COLO829 (cell line): ENCODE results near the gene KDM4B.
"Not testable (repeated sequence)": the region's sequence is repeated elsewhere in the genome, so short reads cannot be mapped to it uniquely, and the experiment has no call there.

Experiments used
- DNase-seq: peaks from one replicate; pipeline ENCODE4 v3.0.0; 2012; ENCODE audit warnings: low spot score

KDM4B gene

DNA sequence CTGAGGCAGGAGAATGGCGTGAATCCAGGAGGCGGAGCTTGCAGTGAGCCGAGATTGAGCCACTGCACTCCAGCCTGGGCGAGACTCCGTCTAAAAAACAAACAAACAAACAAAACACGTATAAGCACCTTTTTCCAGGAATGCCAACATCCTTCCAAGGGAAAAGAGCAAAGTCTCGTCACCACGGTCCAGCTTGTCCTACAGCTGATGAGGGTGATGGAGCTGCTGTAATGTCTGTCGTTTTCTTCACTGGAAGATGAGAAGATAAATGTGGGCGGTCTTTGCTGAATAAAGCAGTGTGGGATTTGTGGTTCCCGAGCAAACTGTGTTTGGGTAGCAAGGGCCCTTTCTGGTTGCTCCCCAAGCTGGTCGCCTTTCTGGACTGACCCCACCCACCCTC, 205.1 kb downstream of the KDM4B start:
- DNase-seq = no peak

DNA sequence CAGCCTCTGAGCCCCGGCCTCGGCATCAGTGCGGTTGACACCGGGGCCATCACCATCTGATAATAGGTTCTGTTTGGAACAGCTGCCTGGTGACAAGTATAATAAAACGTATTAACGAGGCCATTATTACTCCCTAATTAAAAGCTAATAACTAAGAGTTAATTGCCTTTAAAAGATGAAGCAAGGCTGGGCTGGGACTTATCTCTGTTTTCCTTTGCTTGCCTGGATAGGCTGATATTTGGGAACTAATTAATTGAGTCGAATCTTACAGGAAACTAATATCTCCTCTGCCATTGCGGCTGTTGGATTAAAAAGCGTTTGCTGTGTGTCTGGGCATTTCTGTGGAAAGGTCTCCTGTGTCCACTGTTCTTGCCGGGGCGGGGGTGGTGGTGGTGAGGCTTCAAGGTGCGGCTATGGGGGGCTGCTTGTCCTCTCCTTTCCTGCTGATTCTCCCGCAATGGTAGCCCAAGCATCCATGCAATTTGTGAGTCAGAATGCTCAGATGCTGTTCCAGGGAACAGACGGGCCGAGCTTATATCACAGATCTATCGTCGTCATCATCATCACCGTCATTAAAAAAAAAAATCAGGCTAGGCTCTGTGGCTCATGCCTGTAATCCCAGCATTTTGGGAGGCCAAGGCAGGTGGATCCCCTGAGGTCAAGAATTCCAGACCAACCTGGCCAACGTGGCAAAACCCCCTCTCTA, 209.0 kb downstream of the KDM4B start:
- no peak for DNase-seq

DNA sequence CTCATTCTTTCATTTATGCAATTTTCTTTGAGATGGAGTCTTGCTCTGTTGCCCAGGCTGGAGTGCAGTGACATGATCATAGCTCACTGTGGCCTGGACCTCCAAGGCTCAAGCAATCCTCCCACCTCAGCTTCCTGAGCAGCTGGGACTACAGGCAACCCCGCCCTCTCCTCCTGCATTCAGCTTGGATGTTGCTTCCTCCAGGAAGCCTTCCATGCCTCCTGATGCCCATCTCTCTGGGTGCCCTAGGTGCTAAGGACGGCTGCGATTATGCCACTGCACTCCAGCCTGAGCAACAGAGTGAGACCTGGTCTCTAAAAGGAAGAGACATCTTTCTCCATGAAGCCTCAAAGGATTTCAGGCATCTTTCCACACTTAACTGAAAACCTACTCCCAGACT, 209.9 kb downstream of the KDM4B start:
- DNase-seq = no peak

DNA sequence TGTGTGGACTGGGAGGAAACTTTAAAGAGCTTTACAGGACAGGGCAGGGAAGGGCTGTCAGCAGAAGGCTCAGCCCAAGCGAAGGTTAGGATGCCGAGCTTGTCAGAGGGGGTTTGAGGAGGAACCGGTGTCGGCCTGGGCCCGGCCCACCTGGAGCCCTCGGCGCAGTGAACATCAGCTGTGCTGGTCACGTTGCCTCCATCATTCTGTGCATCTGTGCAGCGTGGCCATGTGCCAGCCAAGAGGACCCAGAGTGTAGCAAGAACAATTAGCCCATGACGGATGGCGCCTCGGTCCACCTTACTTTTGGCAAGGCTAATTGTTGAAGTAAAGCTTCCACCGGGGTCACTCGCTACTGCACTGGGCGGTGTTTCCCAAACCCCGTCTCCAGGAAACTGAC, 210.3 kb downstream of the KDM4B start:
- DNase-seq = no peak

DNA sequence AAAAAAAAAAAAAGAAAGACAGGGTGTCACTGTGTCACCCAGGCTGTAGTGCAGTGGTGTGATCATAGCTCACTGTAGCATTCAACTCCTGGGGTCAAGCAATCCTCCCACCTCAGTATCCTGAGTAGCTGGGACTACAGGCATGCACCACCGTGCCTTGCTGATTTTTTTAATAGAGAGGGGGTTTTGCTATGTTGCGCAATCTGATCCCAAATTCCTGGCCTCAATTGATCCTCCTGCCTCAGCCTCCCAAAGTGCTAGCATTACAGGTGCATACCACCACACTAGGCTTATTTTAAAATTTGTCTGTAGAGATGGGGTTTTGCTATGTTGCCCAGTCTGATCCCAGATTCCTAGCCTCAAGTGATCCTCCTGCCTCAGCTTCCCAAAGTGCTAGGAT, 212.4 kb downstream of the KDM4B start:
- DNase-seq = no peak

DNA sequence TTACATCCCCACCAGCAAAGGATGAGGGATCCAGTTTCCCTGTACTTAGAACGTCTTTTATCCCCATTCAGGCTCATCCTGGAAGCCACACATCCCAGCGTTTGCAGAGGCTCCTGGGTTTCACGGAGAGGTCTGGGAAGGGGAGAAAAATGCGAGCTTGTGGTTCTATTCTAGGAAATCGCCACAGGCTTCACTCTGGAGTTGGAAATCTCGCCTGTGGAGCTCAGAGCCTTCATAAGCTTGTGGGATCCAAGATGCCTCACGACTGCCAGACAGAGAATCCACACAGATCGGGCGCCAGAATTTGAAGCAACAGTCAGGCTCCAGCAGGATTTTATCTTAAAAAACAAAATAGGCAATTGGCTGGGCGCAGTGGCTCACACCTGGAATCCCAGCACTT, 213.8 kb downstream of the KDM4B start:
- DNase-seq = no peak

DNA sequence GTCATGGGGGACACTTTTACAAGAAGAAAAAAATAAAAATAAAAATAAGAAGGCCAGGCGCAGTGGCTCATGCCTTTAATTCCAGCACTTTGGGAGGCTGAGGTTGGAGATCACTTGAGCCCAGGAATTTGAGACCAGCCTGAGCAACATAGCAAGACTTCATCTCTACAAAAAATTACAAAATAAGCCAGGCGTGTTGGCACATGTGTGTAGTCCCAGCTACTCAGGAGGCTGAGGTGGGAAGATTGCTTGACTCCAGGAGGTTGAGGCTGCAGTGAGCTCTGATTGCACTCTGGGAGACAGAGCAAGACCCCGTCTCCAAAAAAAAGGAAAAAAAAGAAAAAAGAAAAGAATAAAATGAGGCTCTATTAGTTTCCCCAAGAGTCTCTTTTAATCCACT, 214.7 kb downstream of the KDM4B start:
- no peak for DNase-seq

DNA sequence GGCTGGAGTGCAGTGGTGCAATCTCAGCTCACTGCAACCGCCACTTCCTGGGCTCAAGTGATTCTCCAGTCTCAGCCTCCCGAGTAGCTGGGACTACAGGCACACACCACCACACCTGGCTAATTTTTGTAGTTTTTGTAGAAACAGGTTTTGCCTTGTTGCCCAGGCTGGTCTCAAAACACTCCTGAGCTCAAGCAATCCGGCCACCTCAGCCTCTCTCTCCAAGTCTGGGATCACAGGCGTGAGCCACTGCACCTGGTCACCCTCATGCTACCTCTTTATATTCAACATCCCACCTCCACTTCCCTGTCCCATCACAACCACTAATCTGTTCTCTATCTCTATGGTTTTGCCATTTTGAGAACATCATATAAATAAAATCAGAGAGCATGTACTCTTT, 216.0 kb downstream of the KDM4B start:
- DNase-seq = no peak

DNA sequence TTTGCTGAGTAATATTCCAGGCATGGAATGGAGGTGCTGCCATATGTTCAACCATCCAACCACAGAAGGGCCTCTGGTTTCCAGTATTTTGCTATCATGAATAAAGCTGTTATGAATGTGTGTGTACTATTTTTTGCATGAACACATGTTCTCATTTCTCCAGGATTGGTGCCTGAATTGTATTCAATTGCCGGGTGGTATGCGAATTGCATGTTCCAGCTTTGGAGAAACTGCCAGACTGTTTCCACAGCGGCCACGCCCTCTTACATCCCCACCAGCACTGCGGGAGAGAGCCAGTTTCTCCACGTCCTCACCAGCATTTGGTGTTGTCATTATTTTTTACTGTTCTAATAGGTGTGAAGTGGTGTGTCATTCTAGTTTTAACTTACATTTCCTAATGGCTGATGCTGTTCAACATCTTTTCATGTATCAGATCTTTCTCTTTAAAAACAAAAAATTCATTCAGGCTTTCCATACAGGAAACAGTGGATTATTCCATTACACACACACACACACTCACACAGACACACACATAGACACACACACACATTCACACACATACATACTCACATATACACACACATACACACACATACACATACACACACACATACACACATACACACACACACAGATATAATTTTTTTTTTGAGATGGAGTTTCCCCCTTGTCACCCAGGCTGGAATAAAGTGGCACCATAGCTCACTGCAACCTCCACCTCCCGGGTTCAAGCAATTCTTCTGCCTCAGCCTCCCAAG, 217.6 kb downstream of the KDM4B start:
- DNase-seq = no peak

DNA sequence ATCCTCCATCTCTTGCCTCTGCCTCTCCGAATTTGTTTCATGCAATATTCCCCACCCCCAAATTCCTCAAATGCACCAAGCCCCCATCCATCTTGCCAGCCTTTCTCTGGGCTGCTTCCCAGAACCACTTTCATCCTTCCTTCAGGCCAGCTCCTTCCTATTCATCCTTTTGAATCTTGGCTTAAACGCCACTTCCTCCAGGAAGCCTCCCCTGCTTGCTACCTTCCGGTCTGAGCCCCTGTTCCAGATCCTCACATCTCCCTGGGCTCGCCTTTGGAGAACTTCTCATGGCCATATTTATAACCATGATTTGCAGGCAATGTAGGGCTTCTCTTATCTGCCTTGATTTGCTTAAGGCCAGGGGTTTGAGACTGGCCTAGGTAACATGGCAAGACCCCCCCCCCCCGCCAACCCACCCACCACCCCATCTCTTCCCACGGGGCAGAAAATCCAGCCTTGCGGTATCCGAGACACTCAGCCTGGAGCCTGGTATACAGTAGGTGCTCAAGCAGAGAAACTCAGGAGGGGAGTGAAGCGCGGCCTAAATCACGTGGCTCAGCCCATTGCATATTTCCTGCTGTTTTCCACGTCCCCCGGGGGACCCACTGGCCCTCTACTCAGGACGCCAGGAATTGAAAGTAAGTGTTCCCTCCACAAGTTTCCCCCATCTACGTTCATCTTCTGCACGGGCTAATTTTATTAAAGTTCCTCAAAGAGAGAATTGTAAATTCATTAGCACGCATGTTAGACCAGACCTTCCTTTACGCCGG, 219.8 kb downstream of the KDM4B start:
- DNase-seq = no peak

DNA sequence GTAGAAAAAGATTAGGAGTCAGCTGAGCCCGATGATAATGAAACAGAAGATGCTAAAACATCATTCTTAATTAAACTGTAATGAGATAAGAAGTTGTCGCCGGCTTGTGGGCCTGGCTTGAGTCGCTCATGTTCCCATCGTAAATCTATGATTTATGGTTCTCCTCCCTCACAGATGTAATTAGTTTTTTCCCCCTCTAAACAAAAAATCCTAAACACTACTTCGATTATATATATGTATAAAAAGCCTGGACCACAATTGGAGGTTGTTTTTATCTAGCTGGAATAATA, 220.3 kb downstream of the KDM4B start:
- DNase-seq = no peak

DNA sequence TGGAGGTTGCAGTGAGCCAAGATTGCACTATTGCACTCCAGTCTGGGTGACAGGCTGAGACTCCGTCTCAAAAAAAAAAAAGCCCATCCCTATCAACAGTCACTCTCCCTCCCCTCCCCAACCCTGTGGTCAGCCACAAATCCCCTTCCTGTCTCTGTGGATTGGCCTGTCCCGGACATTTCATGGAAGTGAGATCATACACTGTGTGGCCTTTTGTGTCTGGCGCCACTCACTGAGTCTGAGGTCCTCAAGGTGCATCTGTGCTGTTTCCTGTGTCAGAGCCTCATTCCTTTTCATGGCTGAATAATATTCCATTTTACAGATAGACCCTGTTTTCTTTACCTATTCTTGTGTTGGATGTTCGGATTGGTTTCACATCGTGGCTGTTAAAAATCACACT, 222.2 kb downstream of the KDM4B start:
- DNase-seq = no peak

DNA sequence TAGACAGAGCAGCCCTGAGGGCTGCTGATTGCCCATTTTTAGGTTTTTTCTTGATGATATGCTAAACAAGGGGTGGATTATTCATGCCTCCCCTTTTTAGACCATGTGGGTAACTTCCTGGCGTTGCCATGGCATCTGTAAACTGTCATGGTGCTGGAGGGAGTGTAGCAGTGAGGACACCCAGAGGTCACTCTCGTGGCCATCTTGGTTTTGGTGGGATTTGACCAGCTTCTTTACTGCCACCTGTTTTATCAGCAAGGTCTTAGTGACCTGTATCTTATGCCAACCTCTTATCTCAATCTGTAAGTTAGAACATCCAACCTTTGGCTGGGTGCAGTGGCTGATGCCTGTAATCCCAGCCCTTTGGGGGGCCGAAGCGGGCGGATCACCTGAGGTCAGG, 223.7 kb downstream of the KDM4B start:
- no peak for DNase-seq

DNA sequence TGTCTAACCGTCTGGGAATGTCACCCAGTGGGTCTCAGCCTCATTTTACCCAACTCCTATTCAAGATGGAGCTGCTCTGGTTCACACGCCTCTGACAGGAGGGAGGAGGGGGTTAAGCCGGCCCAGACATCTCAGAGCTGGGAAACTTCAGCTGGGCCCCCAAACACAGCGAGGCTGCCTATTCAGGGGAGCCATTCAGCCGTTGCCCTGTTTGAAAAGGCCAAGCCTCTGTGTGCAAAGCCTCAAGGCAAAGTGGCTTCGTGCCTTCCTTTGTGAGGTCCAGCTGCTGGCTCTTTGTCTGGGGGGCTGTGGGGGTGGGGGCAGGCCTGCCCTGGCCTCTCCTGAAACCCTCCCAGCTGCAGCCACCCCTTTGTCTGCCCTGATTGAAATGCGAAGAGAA, 224.3 kb downstream of the KDM4B start:
- DNase-seq = no peak

DNA sequence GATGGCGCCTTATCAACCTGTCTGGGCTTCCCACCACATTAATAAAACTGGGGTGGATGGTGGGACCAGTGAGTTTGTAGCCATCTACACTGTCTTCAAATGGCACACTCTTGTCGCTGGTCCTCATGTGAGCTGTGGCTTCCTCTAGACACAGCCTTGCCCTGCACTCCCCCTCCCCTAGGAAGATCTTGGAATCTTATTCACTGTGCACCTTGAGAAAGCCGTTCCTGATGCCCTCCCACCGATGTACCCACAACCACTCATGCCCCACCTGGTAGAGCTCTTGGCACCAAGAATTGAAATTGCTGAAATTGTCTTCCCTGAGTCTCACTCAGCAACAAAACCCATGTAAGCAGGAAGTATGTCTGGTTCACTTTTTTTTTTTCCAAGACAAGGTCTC, 225.7 kb downstream of the KDM4B start:
- DNase-seq = no peak

DNA sequence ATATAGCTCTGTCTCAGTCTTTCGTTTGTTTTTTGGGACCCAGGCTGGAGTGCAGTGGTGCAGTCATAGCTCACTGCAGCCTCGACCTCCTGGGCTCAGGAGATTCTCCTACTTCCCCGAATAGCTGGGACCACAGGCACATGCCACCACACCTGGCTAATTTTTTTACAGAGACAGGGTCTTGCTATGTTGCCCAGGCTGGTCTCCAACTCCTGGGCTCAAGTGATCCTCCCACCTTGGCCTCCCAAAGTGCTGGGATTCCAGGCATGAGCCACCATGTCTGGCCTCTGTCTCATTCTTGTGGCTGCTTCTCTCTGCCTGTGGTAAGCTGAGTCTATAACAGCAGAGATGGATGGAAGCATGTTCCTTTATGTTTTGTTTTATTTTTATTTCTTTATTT, 226.7 kb downstream of the KDM4B start:
- DNase-seq = not testable (repeated sequence)

DNA sequence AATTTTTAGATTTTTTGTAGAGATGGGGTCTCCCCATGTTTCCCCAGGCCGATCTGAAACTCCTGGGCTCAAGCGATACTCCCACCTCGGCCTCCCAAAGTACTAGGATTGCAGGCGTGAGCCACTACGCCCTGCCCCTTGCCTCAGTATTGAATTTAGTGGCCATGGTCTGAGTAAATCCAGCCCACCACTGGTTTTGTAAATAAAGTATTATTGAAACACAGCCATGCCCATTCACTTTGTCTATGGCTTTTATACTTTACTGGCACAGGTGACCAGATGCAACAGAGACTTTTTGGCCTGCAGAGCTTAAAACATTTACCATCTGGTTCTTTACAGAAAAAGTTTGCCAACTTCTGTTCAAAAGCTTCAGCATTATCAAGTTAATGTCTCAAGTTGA, 227.9 kb downstream of the KDM4B start:
- no peak for DNase-seq

DNA sequence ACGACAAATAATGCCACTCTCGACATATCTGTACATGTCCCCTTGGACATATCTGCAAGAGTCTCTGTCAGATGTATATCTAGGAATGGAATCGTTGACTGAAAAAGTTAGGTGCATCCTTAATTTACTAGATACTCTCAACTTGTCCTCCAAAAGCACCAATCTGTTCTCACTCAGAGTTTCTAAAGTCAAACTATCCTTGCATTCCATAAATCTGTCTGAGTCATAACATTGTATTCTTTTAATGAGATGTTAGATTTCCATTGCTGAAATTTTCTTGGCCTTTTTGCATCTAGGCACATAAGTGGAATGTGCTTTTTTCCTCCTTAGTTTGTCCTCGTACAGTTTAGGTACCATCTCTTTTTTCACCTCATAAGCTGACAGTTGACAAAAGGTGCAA, 231.9 kb downstream of the KDM4B start:
- no peak for DNase-seq

DNA sequence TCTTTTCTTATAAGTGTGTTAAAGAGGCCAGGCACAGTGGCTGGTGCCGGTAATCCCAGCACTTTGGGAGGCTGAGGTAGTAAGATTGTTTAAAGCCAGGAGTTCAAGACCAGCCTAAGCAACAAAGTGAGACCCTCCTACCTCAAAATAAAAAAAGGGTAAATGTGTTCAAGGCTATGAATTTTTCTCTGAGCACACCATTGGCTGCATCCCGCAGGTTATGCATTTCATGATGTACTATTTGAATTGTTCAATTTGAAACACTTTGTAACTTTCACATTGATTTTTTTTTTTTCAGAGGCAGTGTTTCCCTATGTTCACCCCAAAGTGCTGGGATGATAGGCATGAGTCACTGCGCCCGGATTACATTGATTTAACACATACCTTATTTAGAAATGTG, 233.6 kb downstream of the KDM4B start:
- DNase-seq = no peak
